GM13977 (cell line): ENCODE results near the gene ALKBH3.

Experiments used
- DNase-seq: peaks from one replicate; pipeline ENCODE4 v3.0.0; 2012; ENCODE audit warnings: low spot score
- in situ Hi-C: fragments of 300-500 bp; cut with MboI; formaldehyde crosslinking; loops from one replicate; pipeline ENCODE4 v1.12.0; 2022; ENCODE audit warnings: low sequenced_read_pairs, low pct_unique_long_range_greater_than_20kb, mixed read lengths, inconsistent platforms; ENCODE audit not compliant: unreplicated experiment
- TF ChIP-seq, protein P1 (sequence below): IDR thresholded peaks from 2 replicates; pipeline ENCODE4 v1.5.1; 2012; ENCODE audit warnings: mild to moderate bottlenecking, control low read depth; ENCODE audit not compliant: insufficient read depth; ENCODE audit errors: extremely low read depth, missing control alignments

ALKBH3 gene

DNA sequence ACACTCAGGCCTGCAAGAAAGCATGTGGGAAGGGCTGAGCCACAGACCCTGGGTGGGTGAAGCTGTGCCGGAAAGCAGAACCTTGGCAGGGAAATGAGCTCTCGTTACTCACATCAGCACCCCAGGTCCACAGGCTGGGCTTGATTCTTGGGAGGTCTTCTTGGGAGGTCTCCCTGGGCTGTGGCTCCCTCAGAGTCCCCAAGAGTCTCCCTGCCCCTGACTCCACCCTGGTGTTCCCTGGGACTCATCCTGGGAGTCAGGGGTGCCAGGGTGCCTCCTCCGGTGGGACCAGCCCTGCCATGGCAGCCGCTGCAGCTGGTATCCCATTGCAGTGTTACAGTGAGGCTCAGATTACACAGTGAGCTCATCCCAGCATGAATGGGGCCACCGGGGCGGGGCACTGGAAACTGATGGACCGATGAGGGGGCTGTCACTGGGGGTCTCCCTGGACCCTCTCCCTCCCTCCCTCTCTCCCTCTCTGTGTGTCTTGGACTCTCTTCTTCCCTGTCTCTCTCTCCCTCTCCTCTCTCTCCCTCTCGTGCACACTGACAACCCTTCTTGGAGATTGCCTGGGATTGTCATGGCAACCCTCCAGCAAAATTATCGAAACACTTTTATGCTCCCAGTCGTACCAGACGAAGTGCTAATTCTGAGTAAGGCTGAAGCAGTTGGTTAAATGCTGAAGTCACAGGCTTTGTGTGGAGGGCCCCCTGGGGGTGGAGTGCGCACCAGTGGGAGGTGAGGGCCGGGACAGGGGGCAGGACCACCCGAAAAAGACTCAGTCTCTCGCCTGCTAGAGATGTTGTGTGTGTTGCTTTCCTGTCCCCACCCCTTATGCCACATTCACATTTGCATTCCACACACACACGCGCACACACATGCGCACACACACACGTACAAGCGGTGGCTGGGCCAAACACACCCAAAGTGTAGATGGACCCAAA, 53.2 kb downstream of the ALKBH3 start:
- TF ChIP-seq, protein P1, sequence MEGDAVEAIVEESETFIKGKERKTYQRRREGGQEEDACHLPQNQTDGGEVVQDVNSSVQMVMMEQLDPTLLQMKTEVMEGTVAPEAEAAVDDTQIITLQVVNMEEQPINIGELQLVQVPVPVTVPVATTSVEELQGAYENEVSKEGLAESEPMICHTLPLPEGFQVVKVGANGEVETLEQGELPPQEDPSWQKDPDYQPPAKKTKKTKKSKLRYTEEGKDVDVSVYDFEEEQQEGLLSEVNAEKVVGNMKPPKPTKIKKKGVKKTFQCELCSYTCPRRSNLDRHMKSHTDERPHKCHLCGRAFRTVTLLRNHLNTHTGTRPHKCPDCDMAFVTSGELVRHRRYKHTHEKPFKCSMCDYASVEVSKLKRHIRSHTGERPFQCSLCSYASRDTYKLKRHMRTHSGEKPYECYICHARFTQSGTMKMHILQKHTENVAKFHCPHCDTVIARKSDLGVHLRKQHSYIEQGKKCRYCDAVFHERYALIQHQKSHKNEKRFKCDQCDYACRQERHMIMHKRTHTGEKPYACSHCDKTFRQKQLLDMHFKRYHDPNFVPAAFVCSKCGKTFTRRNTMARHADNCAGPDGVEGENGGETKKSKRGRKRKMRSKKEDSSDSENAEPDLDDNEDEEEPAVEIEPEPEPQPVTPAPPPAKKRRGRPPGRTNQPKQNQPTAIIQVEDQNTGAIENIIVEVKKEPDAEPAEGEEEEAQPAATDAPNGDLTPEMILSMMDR, result no peak
- in situ Hi-C loops, result no loop called here
- no peak for DNase-seq

DNA sequence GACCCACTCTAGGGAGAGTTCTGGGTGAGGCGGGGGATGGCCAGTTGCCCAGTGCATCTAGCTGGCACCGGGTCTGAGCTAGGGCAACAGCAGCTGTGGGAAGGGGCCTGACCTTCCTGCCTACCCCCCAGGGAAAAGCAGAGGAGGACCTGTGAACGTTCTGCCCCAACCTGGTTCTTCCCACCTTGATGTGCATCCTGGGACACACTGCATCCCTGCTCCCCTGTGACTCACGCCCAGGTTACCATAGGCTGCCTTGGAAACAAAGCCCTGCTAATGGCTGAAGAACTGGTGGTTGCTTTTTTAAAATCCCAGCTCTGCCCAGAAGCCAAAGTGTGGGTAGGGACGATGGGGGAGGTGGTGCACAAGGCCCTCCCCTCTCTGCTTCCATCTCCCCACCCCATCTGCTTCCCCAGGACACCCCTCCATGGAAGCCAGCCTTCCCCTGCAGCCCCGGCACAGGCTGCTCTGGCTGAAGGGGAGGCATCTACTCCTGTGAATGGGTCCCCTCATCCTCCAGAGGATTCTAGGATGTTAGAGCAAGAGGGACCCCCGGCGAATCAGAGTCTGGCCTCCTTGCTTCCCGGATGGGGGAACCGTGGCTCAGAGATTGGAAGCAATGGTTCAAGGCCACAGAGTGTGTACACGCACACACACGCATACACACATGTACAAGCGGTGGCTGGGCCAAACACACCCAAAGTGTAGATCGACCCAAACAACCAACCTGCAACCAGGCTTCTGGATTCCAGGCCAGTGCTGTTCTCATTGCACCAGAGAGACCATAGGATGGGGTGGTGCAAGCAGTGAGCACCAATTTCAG, 54.2 kb downstream of the ALKBH3 start:
- TF ChIP-seq, protein P1, result no peak
- in situ Hi-C loops, result no loop called here
- no peak for DNase-seq

DNA sequence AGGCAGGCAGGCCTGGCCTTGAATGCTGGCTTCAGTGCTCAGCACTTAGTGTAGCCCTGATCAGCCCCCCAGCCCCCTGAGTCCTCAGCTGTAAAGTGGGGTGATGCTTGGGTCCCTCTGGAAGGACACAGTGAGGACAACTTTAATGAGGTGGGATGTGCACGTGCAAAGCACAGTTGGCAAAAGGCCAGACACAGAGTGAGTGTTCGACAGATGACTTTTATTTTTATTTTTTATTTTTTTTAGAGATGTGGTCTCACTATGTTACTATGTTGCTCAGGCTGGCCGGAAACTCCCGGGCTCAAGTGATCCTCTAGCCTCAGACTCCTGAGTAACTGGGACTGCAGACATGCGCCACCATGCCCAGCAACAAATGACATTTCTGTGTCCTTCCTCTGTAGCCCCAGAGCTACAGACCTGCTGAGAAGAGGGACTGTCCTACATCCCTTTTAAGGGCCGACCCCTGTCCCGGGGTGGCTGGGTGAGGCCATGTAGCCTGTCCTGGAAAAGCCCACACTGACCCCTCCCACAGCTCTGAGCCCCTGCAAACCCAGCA, 54.9 kb downstream of the ALKBH3 start:
- in situ Hi-C loops, result no loop called here
- DNase-seq, result no peak
- TF ChIP-seq, protein P1, result no peak

DNA sequence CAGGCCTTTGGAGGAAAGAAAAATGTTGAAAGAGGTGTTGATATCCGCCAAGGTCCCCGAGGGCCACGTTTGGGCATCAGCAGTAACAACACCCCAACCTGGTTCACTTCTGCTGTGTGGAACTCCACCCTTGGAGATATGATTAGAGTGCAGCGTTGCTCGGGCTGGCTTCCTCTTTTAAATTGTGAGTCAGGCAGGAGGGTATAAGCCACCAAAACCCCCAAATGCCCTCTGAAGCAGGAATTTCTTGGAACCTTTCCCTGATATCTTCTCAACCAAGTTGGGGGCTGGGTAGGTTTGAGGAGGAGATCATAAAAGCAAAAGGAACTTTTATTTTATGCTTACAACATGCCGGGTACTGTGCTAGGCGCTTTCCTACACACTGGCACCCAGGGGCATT, 55.4 kb downstream of the ALKBH3 start:
- TF ChIP-seq, protein P1, result no peak
- DNase-seq, result no peak
- in situ Hi-C loops, result no loop called here

DNA sequence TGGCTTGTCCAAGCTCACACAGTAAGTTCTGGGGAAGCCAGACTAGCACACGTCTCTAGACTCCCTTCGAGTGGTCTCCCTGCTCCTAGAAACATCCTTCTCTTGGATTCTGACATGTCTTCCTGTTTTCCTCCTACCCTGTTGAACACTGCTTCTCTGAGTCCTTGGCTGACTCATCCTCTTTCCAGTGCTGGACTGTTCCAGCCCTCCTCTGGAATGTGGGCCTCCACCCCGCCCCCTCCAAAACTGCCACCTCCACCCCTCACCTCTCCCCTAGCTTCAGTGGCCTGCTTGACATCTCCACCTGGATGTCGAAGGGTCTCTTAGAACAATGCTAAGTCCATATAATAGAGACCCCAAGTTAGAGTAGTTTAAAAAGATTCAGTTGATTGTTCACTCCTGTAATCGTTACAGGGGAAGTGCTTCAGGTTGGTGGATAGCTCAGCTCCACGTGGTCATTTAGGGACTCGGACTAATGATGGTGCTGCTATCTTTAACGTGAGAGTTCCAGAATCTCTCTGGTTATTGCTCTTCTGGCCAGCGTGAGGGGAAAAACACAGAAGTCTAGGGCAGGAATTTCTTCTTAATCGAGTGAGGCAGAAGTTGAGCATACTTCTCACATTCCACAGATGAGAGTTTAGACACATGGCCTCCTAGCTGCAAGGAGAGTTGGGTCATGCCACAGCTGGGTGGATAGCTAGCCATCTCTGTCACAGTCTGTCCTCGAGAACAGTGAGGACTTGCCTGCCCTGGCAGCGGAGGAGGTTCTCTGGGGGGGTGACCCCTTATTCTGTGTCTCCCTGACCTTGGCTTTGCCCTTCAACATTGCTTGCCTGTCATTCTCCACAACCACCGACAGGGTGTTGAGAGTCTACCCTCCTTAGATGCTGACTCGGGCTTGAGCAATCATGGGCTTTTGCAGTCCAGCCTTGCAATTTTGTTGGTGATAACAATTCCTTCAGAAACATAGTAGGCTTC, 57.1 kb downstream of the ALKBH3 start:
- in situ Hi-C loops, result no loop called here
- TF ChIP-seq, protein P1, result no peak
- no peak for DNase-seq
